AG10803 (cell line): ENCODE measurements around the gene FBRSL1.

Experiments used
- DNase-seq: peaks from one replicate; pipeline ENCODE4 v3.0.0; 2010; ENCODE audit warnings: low read depth
- H3K4me3 ChIP-seq: 2 replicates; pipeline ENCODE4 v1.5.1; 2011; ENCODE audit warnings: mild to moderate bottlenecking, low read length, control low read depth
- TF ChIP-seq, protein P1 (sequence below): conservative IDR thresholded peaks from 2 replicates; pipeline ENCODE4 v1.5.1; 2011; ENCODE audit warnings: mild to moderate bottlenecking, low read length, control low read depth, inconsistent platforms

FBRSL1 gene

DNA sequence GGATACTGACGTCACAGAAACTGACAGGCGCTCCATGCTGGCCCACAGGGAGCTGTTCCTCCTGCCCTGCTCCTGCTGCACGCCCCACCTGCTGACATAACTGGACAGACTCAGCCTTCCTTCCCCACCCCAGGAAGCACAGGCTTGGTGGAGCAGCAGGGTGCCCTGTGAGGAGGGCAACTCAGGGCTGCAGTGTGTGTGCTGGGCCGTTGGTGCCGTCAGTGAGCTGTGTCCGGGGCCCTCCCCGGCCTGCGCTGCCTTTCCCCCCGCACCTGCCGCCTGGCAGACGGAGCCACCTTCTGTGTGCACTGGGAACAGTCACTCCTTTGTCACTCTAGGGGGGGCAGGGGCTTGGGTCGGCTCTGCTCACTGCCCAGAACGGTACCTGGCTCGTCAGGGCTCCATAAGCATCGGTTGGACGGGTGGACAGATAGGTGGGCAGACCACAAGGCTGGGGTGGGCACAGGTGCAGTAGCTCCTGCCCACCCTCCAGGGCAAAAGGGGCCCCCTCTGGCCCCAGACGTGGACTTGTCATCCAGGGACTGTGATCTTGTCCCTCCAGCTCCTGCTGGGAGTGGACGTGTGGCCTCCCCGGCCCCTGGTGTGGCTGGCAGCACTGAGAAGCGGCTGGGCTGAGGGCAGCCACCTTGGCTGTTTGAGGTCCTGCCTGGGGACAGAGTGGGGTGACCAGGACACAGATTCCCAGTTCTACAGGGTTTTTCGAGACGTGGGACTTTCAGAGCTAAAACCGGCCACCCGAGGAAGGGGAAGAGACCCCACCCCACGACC, 32.8 kb downstream of the FBRSL1 start:
- DNase-seq = no peak
- no peak overlapping the region for H3K4me3 ChIP-seq
- TF ChIP-seq, protein P1, sequence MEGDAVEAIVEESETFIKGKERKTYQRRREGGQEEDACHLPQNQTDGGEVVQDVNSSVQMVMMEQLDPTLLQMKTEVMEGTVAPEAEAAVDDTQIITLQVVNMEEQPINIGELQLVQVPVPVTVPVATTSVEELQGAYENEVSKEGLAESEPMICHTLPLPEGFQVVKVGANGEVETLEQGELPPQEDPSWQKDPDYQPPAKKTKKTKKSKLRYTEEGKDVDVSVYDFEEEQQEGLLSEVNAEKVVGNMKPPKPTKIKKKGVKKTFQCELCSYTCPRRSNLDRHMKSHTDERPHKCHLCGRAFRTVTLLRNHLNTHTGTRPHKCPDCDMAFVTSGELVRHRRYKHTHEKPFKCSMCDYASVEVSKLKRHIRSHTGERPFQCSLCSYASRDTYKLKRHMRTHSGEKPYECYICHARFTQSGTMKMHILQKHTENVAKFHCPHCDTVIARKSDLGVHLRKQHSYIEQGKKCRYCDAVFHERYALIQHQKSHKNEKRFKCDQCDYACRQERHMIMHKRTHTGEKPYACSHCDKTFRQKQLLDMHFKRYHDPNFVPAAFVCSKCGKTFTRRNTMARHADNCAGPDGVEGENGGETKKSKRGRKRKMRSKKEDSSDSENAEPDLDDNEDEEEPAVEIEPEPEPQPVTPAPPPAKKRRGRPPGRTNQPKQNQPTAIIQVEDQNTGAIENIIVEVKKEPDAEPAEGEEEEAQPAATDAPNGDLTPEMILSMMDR = no peak

DNA sequence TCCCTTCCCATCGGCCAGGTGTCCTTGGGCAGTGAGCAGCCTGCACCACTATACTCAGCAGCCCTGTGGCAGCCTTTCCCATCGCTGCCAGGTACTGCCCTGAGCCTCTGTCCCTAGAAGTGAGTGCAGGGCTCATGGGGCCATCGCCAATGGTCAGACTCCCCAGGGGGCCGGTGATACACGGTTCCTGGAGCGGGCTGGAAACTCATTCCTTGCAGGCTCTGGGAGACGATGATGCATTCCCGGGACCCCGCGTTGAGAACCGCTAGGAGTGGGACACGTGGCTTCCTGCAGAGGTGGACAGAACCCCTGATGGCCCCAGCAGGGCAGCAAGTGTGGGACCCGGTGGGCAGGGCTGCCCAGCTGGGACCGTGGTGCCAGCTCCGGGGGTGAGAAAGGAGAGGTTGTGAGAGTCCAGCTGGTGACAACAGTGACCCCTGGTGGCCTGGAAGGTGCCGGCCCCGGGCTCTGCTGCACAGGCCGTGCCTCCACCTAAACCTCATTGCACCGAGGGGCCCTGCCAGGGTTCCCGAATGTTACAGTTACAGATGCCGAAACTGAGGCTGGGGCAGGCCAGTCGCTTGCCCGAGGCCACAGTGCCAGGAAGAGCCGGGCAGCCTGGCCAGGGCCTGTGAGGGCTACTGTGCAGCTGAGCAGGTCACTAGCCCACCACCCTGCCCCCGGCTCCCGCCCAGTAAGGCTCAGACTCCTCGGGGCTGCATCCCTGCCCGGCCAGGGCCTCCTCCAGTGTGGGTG, 33.8 kb downstream of the FBRSL1 start:
- TF ChIP-seq, protein P1 = peak; percentile 72
- peak; percentile 29 for DNase-seq
- no peak overlapping the region for H3K4me3 ChIP-seq

DNA sequence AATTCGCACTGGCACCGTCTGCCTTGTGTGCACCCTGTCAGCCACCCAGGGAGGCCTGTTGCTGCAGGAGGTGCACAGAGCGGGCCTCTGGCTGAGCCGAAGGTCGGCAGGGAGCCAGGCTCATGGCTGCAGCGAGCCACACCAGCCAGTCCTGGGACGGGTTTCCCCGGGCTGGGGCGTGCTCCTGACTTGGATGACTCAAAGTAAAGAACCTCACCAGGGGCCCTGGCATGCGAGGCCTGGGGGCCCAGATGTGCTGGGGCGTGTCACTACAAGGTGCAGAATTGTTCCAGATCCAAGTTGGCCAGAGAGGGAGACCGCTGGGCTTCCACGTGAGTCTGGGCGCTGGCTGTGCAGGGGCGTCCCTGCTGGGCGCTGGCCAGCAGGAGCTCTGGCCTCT, 34.5 kb downstream of the FBRSL1 start:
- peak; percentile 28 for DNase-seq
- no peak overlapping the region for H3K4me3 ChIP-seq
- TF ChIP-seq, protein P1 = no peak

DNA sequence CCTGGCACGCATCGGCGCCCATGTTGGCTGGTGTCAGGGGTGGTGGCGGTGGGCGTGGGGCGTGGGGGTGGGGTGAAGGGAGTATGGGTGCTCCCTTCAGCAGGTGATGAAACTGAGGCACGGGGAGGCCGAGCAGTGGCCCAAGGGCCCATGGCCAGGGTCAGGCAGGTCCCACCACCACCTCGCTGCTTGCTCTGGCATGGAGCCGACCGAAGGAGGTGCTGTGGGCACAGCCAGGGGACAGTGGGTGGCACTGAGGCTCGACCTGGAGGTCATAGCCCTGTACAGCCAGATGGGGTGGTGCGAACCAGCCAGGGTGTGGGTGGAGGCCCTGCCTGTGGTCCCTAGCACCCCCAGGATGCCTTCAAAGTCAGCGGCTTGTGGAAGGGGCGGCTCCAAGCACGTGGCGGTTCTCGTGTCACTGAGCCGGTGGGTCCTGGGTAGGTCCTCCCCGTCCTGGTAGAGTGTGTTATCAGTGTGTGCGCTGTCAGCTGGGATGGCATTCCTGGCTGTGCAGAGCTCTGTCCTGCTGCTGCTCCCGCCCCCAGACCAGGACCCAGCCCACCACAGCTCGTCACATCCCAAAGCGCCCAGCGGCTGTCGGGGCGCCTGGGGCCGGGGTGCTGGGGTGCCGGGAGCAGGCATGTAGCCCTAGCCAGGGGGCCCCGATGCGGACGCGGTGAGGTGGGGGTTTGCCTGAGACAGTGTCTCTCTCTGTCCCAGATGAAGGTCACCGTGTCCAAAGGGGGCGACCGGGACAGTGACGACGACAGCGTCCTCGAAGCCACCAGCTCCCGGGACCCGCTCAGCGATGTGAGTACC, 35.3 kb downstream of the FBRSL1 start:
- TF ChIP-seq, protein P1 = no peak
- no peak overlapping the region for H3K4me3 ChIP-seq
- no peak for DNase-seq

DNA sequence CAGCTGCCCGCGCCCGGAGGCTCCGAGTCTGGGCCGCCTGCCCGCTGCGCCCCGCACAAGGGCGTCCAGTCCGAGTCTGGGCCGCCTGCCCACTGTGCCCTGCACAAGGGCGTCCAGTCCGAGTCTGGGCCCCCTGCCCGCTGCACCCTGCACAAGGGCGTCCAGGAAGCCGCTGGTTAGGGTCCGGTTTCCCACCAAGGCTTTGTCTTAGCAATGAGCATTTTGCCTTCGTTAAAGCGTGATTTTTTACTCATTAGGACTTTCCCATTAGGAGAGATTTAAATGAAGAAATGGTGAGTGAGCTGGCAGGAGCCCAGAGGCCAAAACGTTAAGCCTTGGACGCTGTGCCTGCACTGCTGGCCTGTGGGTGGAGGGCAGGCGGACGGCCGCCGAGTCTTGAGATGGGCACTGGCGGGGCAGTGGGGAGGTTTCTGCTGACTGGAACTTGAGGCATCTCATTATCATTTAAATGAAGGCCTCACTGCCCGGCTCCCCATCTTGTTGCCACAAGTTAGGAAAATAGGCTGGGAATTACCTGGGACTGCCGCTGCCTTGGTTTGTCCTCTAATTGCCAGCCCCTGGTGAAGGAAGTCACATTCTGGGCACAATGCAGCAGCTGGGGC, 36.0 kb downstream of the FBRSL1 start:
- DNase-seq = no peak
- H3K4me3 ChIP-seq = no peak overlapping the region
- TF ChIP-seq, protein P1 = no peak

DNA sequence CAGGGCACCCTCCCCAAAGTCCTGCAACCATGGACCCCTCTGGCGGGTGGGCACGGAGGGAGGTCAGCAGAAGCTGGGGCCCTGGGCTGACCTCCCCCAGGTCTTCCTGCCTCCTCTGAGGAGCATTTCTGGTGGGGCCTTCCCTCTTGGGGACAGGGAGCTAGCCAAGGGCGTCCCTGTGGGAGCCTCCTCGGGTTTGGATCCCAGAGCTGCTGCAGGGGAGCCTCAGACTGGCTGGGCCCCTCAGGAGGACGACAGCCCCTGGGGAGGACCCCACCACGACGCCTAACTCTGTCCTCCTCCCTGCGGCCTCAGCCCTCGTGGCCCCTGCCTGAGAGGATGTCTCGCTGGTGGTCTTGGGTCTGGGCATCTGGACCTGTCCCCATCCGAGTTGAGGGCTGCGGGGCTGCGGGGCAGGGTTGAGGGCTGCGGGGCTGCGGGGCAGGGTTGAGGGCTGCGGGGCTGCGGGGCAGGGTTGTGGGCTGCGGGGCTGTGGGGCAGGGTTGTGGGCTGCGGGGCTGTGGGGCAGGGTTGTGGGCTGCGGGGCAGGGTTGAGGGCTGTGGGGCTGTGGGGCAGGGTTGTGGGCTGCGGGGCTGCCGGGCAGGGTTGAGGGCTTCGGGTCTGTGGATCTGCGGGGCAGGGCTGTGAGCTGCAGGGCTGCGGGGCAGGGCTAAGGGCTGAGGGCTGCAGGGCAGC, 37.4 kb downstream of the FBRSL1 start:
- TF ChIP-seq, protein P1 = no peak
- no peak overlapping the region for H3K4me3 ChIP-seq
- DNase-seq = no peak
